Head of caudate nucleus (tissue), 42 donors: ENCODE data around the gene SP4.

ENCODE experiments used
- DNase-seq, 42 donors: peaks; one replicate each; pipeline versions ENCODE4 v3.0.0 to v3.0.0-alpha.2; 2020 to 2021; ENCODE audit warnings: mixed read lengths in 7 of 42
- intact Hi-C: fragments of 100-400 bp; cut with DNase I; formaldehyde crosslinking; loops from one replicate; pipeline ENCODE4 v1.15.0; 2022

Gene SP4

GRCh38 chr7:21550076-21550475 is 122.2 kb downstream of the SP4 start:
- intact Hi-C loops = no loop called here

DNA sequence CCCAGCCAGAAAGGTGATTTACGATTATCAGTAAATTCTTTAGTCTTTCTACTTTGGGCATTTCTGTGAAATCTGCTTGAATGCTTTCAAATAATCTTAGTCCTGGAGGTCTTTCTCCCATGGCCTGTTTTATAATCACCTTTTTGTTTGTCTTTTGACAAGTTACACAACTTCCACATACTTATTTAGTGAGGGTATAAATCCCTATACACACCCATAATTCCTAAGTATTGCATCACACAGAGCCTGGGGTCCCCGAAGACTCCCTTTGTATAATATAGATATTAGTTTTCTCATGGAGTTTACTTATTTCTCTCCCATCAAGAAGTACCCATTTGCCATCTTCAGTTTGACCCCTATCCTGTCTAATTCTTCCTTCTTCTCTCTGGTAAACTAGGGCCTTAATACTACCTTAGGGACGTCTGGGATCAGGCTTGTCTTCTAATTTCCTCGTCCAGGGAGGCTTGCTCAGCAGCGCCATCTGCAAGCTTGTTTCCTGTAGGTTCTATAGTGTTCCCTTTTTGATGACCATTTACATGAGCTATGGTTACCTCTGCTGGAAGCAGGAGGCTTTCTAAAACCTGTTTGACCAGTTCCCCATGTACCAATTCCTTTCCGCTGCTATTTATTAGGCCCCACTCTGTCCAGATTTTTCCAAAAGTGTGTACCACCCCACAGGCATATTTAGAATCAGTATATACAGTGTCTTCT is 123.1 kb downstream of the SP4 start:
- no peak for DNase-seq
- intact Hi-C loops = no loop called here

More at GRCh38 chr7:21550076-21550475, 122.2 kb downstream of the SP4 start:
- no peak for DNase-seq

GRCh38 chr7:21562385-21562784 is 134.5 kb downstream of the SP4 start:
- DNase-seq = no peak

More at GRCh38 chr7:21562385-21562784, 134.5 kb downstream of the SP4 start:
- intact Hi-C loops = no loop called here
